GM12873 (cell line): ENCODE measurements around the gene POMZP3.
A peak's percentile ranks its signal among the peaks of the same experiment; 100 is the strongest.
"Not testable (repeated sequence)": the region's sequence is repeated elsewhere in the genome, so short reads cannot be mapped to it uniquely, and the experiment has no call there.

Experiments used
- TF ChIP-seq, protein P1 (sequence below): IDR thresholded peaks from 2 replicates; pipeline ENCODE4 v1.5.1; 2012; ENCODE audit warnings: low read depth, mild to moderate bottlenecking, moderate library complexity, low read length, control low read depth; ENCODE audit not compliant: insufficient read depth; ENCODE audit errors: missing control alignments

The POMZP3 gene

DNA sequence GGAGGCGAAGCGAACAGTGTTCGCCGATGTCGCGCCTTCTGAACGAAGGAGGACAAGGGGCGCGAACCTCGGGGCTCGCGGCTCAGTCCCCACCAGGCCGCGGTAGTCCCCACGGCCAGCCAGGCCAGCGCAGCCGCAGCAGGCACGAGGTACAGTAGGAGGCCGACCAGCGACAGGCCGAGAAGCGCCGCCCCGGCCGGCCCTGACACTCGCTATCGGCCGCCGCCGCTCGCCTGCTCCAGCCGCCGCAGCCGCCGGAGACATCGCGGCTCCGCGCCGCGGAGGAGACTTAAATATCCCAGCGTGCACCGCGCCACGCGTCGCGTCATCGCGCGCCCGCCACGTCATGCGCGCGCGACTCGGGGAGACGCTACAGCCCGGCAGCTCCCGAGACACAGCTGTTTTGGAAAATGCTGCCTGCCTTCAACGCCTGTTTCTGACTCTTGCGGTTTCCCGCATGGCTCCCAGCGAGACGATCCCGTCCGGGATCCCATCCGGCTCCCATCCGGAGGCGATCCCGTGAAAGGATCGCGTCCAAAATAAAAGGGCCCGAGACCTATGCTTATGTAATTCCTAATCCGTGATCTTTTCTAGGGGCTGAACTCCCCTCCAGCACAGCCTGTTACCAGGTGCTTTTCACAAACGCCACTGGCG is at the start of gene POMZP3:
POMZP3 (minus strand) TSS at position 291 of the 654 bp plus-strand sequence. CDS start 1,215 bp downstream, outside the sequence.
- TF ChIP-seq, protein P1, sequence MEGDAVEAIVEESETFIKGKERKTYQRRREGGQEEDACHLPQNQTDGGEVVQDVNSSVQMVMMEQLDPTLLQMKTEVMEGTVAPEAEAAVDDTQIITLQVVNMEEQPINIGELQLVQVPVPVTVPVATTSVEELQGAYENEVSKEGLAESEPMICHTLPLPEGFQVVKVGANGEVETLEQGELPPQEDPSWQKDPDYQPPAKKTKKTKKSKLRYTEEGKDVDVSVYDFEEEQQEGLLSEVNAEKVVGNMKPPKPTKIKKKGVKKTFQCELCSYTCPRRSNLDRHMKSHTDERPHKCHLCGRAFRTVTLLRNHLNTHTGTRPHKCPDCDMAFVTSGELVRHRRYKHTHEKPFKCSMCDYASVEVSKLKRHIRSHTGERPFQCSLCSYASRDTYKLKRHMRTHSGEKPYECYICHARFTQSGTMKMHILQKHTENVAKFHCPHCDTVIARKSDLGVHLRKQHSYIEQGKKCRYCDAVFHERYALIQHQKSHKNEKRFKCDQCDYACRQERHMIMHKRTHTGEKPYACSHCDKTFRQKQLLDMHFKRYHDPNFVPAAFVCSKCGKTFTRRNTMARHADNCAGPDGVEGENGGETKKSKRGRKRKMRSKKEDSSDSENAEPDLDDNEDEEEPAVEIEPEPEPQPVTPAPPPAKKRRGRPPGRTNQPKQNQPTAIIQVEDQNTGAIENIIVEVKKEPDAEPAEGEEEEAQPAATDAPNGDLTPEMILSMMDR: not testable (repeated sequence)

DNA sequence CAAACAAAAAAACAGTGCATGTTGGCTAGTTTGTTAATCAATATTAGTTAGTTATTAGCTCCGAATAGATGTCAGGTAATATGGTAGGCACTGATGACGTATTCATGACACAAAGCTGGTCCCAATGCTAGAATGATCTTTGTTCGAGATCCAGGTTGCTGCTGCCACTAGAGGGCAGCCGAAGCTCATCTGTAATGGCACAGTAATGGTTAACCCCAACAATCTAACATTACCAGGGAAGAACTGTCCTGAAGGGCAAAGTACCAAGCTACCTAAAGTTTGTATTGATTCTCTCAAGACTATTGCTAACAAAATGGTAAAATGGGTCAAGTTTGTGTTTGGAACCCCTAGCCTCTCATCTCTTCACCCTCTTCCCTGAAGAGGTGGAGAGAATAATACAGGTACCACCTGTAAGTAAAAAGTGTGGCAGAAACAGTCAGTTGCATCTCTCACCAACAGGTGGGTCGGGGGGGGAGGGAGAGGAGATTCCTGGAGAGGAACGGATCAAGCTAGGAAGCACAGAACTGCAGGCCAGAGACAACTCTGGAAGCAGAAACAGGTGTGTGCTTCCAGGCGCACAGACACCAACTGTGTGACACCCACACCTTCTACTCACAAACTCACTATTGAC is 10.1 kb upstream of the POMZP3 start:
- TF ChIP-seq, protein P1: peak; percentile 39

DNA sequence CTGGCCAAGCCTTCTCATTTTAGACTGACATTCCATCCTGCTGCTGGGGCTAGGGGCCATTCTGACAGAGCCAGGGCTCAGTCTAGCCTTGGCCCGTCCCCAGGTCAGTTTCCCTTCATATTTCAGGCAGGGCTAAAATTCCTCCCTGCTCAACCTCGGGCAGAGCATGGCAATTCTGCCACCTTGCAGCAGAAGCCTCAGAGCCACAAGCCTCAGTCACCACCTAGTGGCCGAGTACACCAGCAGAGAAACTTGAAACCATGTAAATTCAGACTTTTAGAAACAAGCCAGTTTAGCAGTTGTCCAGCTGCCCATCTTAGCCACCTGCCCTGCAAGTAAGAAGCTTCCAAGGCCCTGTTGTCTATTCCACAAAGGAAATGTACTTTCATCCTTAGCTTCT is 13.3 kb downstream of the POMZP3 start:
- TF ChIP-seq, protein P1: peak; percentile 30

DNA sequence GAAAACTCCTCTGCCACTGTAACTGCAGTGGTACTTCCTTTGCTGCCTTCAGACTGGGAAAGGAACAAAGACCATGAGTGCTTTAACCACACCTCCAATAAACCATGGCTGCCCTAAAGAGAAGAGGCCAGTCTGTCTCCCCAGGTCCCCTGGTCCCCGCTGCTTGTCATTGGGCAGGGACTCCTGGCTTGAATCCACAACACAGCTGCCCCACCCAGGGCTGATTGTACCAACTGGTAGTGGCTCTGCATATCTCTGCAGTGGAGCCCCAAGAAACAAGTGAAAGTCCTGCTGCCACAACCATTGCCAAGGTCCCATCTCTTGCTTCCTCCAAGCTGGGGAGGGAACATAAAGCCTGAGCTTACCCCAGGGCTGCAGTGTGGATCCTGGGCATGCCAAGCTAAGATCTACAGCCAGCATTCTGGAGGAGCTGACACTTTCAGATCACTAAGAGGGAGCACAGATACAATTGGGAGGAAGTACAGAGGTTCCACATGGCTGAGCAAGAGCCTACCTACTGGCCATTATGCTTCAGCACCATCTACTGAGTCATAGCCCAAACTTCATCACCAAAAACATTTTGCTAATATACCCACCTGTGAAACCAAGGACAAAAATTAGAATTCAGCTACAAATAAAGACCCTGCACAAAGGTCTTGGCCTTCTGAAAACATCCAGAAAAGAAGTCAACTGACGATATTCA is 35.3 kb downstream of the POMZP3 start:
- TF ChIP-seq, protein P1: peak; percentile 34
